Breast epithelium (tissue), 4 donors: ENCODE data around the gene FBXW8. TPM values are rescaled to one million over a fixed set of nuclear protein-coding genes. Genes with fewer than 3 reads are reported as not detected.

Experiments
- DNase-seq, 2 donors: peaks; one replicate each; pipeline ENCODE4 v3.0.0-alpha.2; 2019; ENCODE audit warnings: low spot score in 2 of 2
- H3K27ac ChIP-seq, 2 donors: fragments of 200-600 bp; sonication (generic) in 1 of 2; one replicate each; pipeline ENCODE4 v1.5.1; 2016 to 2019; ENCODE audit warnings: mild to moderate bottlenecking in 1 of 2
- H3K27me3 ChIP-seq, 2 donors: fragments of 200-600 bp; sonication (generic) in 1 of 2; one replicate each; pipeline versions ENCODE4 v1.5.1 to v1.6.0; 2017 to 2019; ENCODE audit warnings: control low read depth in 1 of 2, mild to moderate bottlenecking in 1 of 2
- H3K36me3 ChIP-seq: fragments of 200-600 bp; one replicate; pipeline ENCODE4 v1.5.1; 2019
- H3K4me1 ChIP-seq, 2 donors: fragments of 200-600 bp; sonication (generic); one replicate each; pipeline ENCODE4 v1.5.1; 2016 to 2019; ENCODE audit warnings: control low read depth in 1 of 2
- H3K4me3 ChIP-seq, 3 donors: fragments of 200-600 bp; sonication (generic); 1 replicate in 2 of 3; 2 replicates in 1 of 3; pipeline ENCODE4 v1.5.1; 2016 to 2019; ENCODE audit warnings: mild to moderate bottlenecking in 3 of 3, moderate library complexity in 2 of 3
- H3K9me3 ChIP-seq, 2 donors: fragments of 200-600 bp; sonication (generic) in 1 of 2; one replicate each; pipeline ENCODE4 v1.5.1; 2016 to 2019; ENCODE audit warnings: control low read depth in 1 of 2
- POLR2A ChIP-seq: fragments of 450-650 bp; IDR thresholded peaks from one replicate; pipeline ENCODE4 v1.6.1; 2016; ENCODE audit warnings: antibody characterized with exemption, mild to moderate bottlenecking, moderate library complexity
- POLR2AphosphoS5 ChIP-seq, 3 donors: sonication (generic); formaldehyde crosslinking; IDR thresholded peaks; one replicate each; pipeline ENCODE4 v1.6.1; 2017; ENCODE audit warnings: antibody characterized with exemption in 3 of 3
- intact Hi-C: fragments of 100-400 bp; cut with DNase I; formaldehyde crosslinking; loops from one replicate; pipeline ENCODE4 v1.15.1; 2023; ENCODE audit warnings: low total_unique reads
- total RNA-seq, 3 donors: library from RNA; depleted of rRNA; stranded (reverse); fragments of >200 nt; gene quantifications; one replicate each; pipeline ENCODE4 v1.1.0, GENCODE V29; 2016
- TF ChIP-seq, protein P1 (sequence below), 3 donors: fragments of 450-650 bp; IDR thresholded peaks; one replicate each; pipeline ENCODE4 v1.5.1; 2016 to 2017; ENCODE audit warnings: antibody characterized with exemption in 3 of 3, mild to moderate bottlenecking in 3 of 3, moderate library complexity in 3 of 3

The FBXW8 gene
- total RNA-seq, 3 donors from 2014 or later = 14.9 to 22.3 (median 16.4) TPM

DNA sequence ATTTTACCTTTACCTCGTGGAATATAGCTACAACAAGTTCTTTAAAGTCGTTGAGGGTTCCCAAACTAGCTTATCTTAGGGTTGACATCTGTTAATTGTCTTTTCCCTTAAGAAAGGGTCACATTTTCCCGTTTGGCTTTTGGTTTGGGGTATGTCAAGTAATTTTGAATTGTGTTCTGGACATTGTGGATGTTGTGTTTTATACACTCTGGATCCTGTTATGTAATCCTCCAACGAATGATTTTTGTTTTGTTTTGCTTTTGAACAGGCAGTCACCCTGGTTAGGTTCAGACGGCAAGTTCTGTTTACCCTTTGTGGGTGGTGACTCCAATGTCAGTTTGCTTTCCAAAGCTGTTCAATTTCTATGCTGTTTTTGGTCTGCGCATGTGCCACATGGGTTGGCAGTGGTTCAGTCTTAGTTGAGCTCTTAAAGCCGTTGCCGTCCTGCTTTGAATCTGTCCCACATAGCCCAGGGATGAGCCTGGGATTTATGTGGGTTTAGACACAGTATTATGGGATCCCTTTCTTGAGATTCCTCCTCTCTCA is 103.7 kb downstream of the FBXW8 start:
- peaks cover 0 to 19% of the 10 kb centered on the region in 2 donors for H3K9me3 ChIP-seq
- TF ChIP-seq, protein P1, sequence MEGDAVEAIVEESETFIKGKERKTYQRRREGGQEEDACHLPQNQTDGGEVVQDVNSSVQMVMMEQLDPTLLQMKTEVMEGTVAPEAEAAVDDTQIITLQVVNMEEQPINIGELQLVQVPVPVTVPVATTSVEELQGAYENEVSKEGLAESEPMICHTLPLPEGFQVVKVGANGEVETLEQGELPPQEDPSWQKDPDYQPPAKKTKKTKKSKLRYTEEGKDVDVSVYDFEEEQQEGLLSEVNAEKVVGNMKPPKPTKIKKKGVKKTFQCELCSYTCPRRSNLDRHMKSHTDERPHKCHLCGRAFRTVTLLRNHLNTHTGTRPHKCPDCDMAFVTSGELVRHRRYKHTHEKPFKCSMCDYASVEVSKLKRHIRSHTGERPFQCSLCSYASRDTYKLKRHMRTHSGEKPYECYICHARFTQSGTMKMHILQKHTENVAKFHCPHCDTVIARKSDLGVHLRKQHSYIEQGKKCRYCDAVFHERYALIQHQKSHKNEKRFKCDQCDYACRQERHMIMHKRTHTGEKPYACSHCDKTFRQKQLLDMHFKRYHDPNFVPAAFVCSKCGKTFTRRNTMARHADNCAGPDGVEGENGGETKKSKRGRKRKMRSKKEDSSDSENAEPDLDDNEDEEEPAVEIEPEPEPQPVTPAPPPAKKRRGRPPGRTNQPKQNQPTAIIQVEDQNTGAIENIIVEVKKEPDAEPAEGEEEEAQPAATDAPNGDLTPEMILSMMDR (IDR thresholded peaks at IDR 0.05) = no peak
- no peak for TF ChIP-seq POLR2AphosphoS5 (IDR thresholded peaks at IDR 0.05)
- no peak for TF ChIP-seq POLR2A
- no peak overlapping the region for H3K27ac ChIP-seq
- H3K4me3 ChIP-seq = no peak overlapping the region
- intact Hi-C loops = no loop called here
- no peaks in the 10 kb centered on the region for H3K36me3 ChIP-seq
- DNase-seq = no peak
- no peaks in the 10 kb centered on the region for H3K4me1 ChIP-seq
- no peaks in the 10 kb centered on the region for H3K27me3 ChIP-seq

DNA sequence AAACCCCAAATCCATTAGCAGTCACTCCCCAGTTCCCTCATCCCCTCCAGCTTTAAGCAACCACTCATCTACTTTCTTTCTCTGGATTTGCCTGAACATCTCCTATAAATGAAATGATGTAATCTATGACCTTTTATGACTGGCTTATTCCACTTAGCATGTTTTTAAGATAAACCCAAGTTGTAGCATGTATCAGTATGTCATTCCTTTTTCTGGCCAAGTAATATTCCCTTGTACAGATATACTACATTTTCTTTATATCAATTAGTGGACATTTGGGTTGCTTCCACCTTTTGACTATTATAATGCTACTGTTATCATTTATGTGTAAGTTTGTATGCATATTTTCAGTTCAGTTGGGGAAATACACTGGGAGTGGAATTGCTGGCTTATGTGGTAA is 105.1 kb downstream of the FBXW8 start:
- Histone ChIP-seq H3K27ac (no peak overlapping the region), H3K36me3 (no peaks in the 10 kb centered on the region), H3K9me3 (peaks cover 0 to 19% of the 10 kb centered on the region in 2 donors), H3K4me1 (no peaks in the 10 kb centered on the region), H3K4me3 (no peak overlapping the region), H3K27me3 (no peaks in the 10 kb centered on the region)
- no peak for DNase-seq
- intact Hi-C loops = no loop called here
- no peak for TF ChIP-seq POLR2AphosphoS5 (IDR thresholded peaks at IDR 0.05)
- TF ChIP-seq POLR2A = no peak
- TF ChIP-seq, protein P1 (IDR thresholded peaks at IDR 0.05) = no peak

DNA sequence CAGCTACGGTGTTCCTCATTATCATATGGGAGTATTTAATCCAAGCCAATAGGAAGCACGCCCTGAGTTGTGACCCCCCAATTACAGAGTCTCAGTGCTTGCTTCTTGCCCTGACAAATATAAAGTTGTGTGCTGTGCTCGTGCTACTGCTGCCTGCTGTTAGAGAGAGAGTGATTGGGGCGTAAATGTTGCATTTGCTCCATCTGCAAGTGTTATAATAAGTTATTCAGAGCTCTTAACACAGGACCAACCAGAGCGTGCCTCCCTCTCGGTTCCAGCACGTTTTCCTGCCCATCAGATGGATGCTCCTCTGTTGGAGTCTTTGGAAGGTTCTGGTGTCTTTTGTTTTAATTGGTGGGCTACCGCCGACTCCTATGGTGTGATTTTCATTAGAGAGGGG is 107.1 kb downstream of the FBXW8 start:
- intact Hi-C loops = no loop called here
- Histone ChIP-seq H3K4me3 (no peak overlapping the region), H3K36me3 (no peaks in the 10 kb centered on the region), H3K27me3 (no peaks in the 10 kb centered on the region), H3K9me3 (peaks cover 0 to 19% of the 10 kb centered on the region in 2 donors), H3K27ac (no peak overlapping the region), H3K4me1 (no peaks in the 10 kb centered on the region)
- DNase-seq = no peak
- TF ChIP-seq, protein P1 (IDR thresholded peaks at IDR 0.05) = no peak
- no peak for TF ChIP-seq POLR2AphosphoS5 (IDR thresholded peaks at IDR 0.05)
- no peak for TF ChIP-seq POLR2A

DNA sequence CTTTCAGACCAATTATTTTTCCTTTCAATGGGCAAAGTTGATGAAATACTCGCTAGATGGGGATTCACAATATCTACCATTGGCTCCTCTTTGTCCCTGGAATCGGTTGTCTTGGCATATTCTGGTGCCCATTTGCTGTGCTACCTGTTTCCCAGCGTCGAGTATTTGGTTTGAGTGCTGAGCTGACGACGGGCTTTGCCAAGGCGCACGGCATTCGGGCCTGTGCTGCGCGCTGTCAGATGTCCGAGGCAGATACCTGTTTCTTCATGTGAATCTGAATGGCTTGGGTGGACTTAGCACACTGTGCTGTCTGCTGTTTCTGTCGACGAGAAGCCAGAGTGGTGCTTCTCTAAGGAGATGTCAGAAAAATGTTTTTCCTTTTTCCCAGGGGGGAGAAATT is 107.5 kb downstream of the FBXW8 start:
- DNase-seq = no peak
- H3K4me3 ChIP-seq = no peak overlapping the region
- H3K9me3 ChIP-seq = peaks cover 0 to 18% of the 10 kb centered on the region in 2 donors
- TF ChIP-seq POLR2AphosphoS5 (IDR thresholded peaks at IDR 0.05) (no peak), POLR2A (no peak)
- TF ChIP-seq, protein P1 (IDR thresholded peaks at IDR 0.05) = no peak
- intact Hi-C loops = no loop called here
- H3K27me3 ChIP-seq = no peaks in the 10 kb centered on the region
- no peaks in the 10 kb centered on the region for H3K36me3 ChIP-seq
- no peak overlapping the region for H3K27ac ChIP-seq
- H3K4me1 ChIP-seq = no peaks in the 10 kb centered on the region

DNA sequence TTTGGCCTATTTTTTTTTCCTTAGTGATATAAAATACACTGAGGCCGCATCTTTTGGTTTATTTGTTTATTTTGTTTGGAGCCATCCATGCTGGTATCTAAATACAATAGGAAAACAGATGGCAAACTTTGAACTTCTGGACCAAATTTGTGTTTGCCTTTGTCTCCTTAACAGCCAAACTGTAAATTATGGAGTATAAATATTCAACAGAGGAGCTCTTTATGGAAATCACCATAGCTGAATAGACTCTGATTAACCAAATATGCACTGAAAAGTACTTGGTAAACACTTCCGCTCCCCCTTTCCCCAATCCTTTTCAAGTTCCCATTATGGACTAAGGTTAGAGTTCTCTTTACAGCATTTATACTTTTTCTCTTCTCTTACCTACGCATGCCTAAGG is 107.9 kb downstream of the FBXW8 start:
- TF ChIP-seq, protein P1 (IDR thresholded peaks at IDR 0.05) = no peak
- TF ChIP-seq POLR2AphosphoS5 (IDR thresholded peaks at IDR 0.05) (no peak), POLR2A (no peak)
- Histone ChIP-seq H3K27me3 (no peaks in the 10 kb centered on the region), H3K36me3 (no peaks in the 10 kb centered on the region)

More for the DNA sequence above, 107.9 kb downstream of the FBXW8 start:
- H3K4me1 ChIP-seq = no peaks in the 10 kb centered on the region
- intact Hi-C loops = no loop called here
- no peak overlapping the region for H3K27ac ChIP-seq
- no peak overlapping the region for H3K4me3 ChIP-seq
- H3K9me3 ChIP-seq = peaks cover 0 to 14% of the 10 kb centered on the region in 2 donors
- no peak for DNase-seq
